ENCODE data around the gene TBC1D9.

TBC1D9 gene

DNA sequence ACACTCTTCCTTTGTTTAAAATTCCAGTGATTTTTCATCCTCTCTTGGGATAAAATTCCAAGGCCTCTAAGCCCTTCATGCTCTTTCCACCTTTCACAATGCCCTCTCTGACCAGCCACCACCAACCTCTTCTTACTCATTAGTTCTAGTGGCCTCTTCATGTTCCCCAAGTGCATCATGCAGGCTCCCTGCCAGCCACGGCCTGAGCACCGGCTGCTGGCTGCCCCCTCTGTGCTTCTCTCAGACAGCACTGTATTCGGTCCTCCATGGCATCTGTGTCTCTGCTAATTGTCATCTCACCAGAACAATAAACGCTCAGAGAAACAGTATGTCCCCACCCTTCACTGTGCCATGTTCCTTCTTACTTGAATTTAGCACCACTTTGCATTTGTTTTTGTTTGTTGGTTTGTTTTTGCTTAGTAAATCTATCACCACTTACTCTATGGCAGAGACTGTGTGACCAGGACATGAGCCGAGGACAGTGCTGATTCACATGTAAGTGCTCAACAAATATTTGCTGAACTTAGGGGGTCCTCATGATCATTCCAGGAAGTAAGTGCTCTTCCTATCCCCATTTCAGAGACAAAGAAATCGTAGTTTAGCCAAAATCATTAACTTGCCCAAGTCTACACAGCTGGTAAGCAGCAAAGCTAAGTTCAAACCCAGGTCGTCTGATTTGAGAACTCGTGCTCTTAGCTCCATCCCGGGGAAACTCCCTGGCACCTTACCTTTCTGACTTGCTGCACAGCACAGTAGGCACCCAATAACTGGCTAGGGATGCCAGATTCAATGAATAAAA is 110.4 kb downstream of the TBC1D9 start:
- DNase-seq (ENCODE audit: low read depth), result no peak

DNA sequence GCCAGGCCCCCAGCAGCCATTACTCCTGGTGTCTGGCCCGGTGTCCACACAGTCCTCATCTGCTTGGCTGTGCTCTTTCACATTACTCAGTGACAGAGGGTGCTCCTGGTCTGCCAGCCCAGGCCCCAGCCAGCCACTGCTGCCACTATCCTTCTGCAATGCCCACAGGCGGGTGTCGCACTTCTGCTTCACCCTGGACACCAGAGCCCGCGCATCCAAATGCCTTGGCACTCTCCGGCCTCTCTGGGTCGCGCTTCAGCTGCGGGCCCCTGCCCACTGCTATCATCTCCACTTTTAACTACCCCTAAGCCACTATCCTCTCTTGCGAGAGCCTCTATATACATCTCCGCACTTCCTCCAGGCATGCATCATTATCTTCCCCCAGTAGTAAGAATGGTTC is 111.0 kb downstream of the TBC1D9 start:
- DNase-seq (ENCODE audit: low read depth), result no peak

GRCh38 chr4:140644470-140645185 is 111.6 kb downstream of the TBC1D9 start:
- no peak for DNase-seq (ENCODE audit: low read depth)

GRCh38 chr4:140643571-140644055 is 112.6 kb downstream of the TBC1D9 start:
- no peak for DNase-seq (ENCODE audit: low read depth)

DNA sequence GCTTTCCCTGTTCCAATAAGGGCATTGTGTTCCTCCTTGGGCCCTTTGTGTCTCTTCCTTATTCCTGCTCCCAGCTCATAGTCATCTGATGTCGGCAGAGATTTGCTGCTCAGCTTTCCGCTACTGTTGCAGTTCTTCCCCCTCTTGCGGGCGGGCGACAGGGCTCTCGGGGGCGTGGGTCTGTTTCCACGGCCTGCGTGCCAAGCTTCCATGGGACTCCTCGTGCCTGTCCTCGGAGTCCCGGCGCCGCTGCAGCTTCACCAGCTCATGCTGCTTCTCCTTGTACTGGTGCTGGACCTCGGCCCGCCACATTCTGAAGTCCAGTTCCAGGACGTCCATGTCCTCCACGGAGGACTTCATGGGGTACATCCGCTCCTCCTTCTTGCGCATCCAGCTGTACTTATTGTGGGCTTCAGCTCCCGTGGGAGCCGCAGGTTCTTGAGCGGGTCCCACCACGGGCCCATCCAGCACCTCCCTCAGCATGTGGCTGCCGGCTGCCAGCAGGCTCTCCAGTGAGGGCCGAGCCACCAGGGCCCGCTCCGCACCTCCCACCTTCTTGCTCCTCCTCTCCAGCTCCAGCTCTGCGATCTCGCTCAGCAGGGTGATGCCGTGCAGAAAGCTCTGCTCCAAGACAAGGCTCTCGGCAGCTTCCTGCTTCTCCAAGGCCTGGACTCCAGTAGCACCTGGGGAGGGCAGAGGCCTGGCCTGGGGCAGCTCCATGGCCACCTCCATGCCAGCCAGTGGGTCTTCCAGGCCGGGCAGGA is 113.3 kb downstream of the TBC1D9 start:
- no peak for DNase-seq (ENCODE audit: low read depth)

DNA sequence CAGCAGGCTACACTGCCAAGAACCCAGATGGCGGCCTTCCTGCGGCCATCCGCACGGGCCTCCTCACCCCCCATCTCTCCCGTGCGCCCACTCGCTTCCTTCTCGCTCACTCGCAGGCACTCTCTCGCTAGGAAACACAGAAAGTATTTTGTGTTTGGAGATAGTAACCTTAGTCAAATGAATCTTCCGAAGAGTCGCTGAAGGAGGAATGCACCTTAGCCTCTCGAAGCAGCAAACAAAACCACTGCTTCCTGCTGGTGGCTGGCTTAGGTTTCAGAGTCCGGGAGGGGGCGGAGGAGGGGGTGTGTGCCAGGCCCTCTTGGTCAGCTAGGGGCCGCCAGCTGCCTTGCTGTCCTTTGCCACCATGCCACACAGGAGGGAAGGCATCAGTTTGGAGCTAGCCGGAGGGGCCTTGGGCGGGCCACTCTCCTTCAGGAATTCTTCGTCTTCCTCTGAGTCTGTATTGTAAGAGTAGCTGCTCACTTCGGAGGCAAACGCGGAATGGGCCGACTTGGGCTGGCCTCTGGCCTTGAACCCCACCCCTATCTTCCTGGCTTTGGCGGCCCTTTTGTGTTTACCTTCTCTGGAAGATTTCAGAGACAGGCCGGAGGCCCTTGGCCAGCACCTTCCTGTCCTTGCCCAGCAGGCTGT is 114.3 kb downstream of the TBC1D9 start:
- DNase-seq (ENCODE audit: low read depth), result no peak

DNA sequence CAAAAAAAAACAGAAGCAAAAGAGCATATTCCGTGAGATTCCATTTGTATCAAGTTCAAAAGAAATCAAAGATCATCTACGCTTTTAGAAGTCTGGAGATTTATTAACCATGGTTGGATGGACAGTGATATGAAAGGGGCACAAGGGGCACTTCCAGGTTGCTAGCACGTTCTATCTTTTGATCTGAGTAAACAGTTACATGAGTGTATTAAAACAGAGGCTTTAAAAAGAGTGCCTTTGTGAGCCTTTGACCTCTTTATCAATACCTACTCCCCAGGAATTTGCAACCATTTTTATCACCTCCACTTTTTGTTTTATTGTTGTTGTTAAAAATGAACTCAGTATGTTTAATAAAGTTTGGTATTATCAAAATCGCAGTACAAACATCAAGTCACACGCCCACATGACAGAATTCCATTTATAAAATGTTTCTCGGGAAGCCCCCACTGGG is 115.1 kb downstream of the TBC1D9 start:
- DNase-seq (ENCODE audit: low read depth), result no peak

- DNase-seq (ENCODE audit: low read depth), result no peak
Measured at GRCh38 chr4:140640150-140640748, 115.9 kb downstream of the TBC1D9 start.

DNA sequence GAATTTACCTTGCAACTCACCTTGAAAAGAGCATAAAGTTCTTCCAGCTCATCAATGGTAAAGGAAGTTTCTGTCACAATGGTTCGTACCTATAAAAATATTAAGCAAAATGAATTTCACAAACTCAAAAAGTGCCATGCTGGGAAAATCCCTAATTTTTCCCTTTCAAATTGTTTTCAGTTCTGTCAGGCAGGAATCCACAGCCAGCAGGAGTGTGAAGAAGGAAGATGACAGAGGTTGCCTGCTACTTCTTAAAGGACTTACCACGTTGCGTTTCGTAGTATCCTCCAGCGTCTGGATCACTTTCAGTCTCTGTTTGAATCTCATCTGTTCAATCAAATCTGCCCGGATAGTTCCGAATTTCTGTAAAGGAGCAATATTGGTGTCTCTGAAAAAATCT is 117.1 kb downstream of the TBC1D9 start:
- DNase-seq (ENCODE audit: low read depth), result no peak

- no peak for DNase-seq (ENCODE audit: low read depth)
Measured at GRCh38 chr4:140637836-140638235, 118.3 kb downstream of the TBC1D9 start.

GRCh38 chr4:140635606-140636005 is 120.6 kb downstream of the TBC1D9 start:
- peak; percentile 10 for DNase-seq (ENCODE audit: low read depth)

DNA sequence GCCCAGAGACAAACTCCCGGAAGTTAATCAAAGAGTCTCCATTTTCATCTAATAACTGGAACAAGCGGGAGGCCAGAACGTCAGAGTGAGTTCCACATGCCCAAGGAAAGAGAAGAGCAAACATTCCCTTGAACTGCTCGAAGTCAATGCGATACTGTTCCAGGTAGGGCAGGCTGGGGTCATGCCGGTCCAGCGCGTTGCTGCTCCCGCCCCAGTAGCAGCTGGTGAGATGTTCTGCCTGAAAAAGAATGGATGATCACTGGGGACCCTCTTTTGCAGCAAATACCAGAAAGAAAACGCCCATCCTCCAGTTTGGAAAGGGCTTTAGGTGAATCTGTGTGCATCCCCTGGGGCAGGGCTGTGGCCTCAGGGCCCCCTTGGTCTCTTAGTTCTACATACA is 122.2 kb downstream of the TBC1D9 start:
- DNase-seq (ENCODE audit: low read depth), result no peak

DNA sequence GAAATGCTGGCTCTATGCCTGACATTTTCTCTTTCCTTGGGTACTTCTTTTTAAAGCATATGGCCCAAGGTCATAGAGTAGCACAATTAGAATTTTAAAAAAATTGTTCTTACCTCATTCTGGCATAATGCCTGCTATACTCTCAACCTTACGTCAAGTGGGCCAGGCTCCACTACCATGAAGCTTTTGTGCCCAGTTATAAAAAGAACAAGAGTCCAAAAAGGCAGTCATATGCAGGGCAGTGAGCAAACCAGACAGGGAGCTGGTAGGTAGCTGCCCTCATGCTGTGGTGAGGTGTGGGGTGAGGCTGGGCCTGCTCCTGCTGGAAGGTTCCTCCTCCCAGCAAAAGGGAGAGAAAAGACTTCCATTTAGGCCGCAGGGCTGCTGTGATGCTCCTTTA is 123.1 kb downstream of the TBC1D9 start:
- DNase-seq (ENCODE audit: low read depth), result no peak

DNA sequence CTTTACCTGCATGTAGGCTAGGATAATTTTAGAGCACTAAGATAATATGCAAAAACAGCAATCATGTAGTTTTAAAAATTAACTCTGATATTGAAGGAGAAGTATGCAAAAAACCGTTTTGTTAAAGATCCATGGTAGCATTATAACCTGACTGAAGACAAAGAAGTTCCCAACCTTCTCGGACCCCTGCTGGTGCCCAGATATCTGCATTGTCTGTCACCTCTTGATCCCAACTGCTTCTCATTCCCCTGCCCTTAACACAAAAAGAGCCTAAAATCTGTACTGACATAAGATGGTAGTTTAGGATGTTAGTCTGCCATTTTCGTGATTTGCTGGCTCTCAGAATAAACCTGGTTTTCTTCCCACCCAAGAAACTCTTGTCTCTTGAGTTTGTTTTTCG is 125.9 kb downstream of the TBC1D9 start:
- DNase-seq (ENCODE audit: low read depth), result no peak

GRCh38 chr4:140628016-140628415 is 128.2 kb downstream of the TBC1D9 start:
- no peak for DNase-seq (ENCODE audit: low read depth)

- no peak for DNase-seq (ENCODE audit: low read depth)
Measured at GRCh38 chr4:140626661-140627376, 129.4 kb downstream of the TBC1D9 start.

GRCh38 chr4:140622333-140622958 is 133.7 kb downstream of the TBC1D9 start:
- no peak for DNase-seq (ENCODE audit: low read depth)

GRCh38 chr4:140621161-140621560 is 135.0 kb downstream of the TBC1D9 start:
- no peak for DNase-seq (ENCODE audit: low read depth)

DNA sequence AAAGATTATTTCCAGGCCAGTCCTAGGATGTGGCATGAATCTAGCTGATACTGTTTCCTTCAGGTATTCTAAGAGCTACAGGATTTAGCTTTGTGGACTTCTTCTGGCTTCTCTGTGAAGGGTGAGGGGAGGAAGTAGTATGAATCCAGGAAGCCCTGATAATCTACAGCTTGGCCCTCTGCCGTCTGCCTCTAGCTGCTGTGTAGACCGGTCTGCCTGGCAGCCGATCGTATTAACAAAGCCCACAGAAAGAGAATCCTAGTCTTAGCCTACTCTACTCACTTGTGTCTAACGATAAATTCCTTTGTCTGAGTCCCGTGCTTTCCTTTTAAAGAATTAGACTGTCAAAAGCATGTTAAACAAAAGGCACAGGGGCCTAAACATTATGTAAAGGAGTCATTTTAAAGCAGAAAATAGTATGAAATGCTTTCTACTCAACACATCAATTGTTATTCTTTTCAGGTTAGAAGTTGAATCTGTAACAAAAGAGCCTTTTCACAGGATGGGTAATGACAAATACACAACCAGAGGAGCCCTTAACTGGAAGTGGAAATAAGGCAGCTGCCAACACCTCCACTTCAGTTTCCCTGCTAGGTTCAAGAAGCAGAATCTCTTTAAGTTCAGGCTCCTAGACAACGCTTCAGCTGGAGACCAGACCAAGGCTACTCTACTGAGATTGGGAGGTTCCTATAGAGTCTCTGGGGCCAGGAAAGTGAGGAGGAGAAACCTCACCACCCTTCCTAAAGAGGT is 138.5 kb downstream of the TBC1D9 start:
- DNase-seq (ENCODE audit: low read depth), result no peak

- no peak for DNase-seq (ENCODE audit: low read depth)
Measured at GRCh38 chr4:140615451-140615850, 140.7 kb downstream of the TBC1D9 start.

Measured in non-pigmented ciliary epithelial cell (primary cell).